Measurements from ENCODE around the gene TBC1D21.

Gene TBC1D21

GRCh38 chr15:73889762-73890124 lies 16.4 kb downstream of the TBC1D21 start:
- no peak for DNase-seq

- DNase-seq: no peak
Measured at GRCh38 chr15:73891328-73892315, 18.3 kb downstream of the TBC1D21 start.

- no peak for DNase-seq
Measured at GRCh38 chr15:73892446-73893226, 19.3 kb downstream of the TBC1D21 start.

- DNase-seq: no peak
Measured at GRCh38 chr15:73894133-73894814, 20.9 kb downstream of the TBC1D21 start.

GRCh38 chr15:73897441-73898261 lies 24.3 kb downstream of the TBC1D21 start:
- no peak for DNase-seq

- DNase-seq: peak; percentile 41
Measured at GRCh38 chr15:73899197-73900094, 26.1 kb downstream of the TBC1D21 start.

GRCh38 chr15:73900095-73900712 lies 26.8 kb downstream of the TBC1D21 start:
- peak; percentile 41 for DNase-seq

GRCh38 chr15:73901126-73901810 lies 27.9 kb downstream of the TBC1D21 start:
- no peak for DNase-seq

GRCh38 chr15:73902121-73903020 lies 29.0 kb downstream of the TBC1D21 start:
- no peak for DNase-seq

GRCh38 chr15:73904026-73904815 lies 30.9 kb downstream of the TBC1D21 start:
- DNase-seq: no peak

GRCh38 chr15:73905225-73905827 lies 32.0 kb downstream of the TBC1D21 start:
- no peak for DNase-seq

GRCh38 chr15:73906346-73907034 lies 33.1 kb downstream of the TBC1D21 start:
- DNase-seq: no peak

- DNase-seq: no peak
Measured at GRCh38 chr15:73907035-73907408, 33.7 kb downstream of the TBC1D21 start.

- DNase-seq: peak; percentile 37
Measured at GRCh38 chr15:73908030-73908821, 34.9 kb downstream of the TBC1D21 start.

- DNase-seq: no peak
Measured at GRCh38 chr15:73908822-73909122, 35.4 kb downstream of the TBC1D21 start.

- DNase-seq: no peak
Measured at GRCh38 chr15:73909651-73910050, 36.3 kb downstream of the TBC1D21 start.

Data from NCI-H446 treated with DMSO at 0.1 percent for 48 hours (cell line).